ENCODE measurements around the gene SNCG. TPM values are rescaled to one million over a fixed set of nuclear protein-coding genes. Genes with fewer than 3 reads are reported as not detected.
A peak's percentile ranks its signal among the peaks of the same experiment; 100 is the strongest.

The SNCG gene
- total RNA-seq, 2 donors from 2014 or later: not detected

DNA sequence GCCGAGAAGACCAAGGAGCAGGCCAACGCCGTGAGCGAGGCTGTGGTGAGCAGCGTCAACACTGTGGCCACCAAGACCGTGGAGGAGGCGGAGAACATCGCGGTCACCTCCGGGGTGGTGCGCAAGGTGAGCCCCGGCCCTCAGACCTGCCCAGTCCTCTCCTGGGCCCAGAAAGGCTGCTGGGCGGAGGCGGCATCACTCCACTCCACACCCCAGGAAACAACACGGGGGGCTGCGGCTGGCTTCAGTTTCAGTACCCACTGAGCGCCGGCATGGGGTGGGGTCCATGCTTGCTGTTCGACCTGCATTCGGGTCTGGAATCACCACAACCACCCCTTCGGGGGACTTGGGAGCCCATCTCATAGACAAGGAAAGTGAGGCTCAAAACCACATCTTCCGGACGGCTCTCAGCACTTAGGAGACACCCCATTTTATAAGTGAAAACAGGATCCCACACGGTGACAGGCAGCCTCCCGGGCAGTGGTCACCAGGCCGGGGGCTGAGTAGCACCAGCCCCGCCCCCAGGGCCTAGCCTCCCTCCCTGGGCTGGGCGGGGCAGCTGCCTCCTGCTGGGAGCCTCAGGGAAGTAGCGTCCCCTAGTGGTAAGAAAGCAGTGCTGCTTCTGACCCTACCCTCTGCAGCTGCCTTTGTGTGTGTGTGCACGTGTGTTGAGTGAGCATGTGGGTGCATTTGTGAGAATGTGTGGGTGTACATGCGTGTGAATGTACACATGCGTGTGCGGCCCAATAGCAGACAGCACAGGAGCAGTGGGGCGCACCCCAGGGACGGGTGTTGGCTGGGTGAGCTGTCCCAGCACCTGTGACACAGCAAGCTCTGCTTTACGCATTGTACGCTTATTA is 1.8 kb downstream of the SNCG start:
- Mint-ChIP-seq H3K27me3 (no peaks in the 10 kb centered on the region), H3K4me1 (peaks cover 4% of the 10 kb centered on the region), H3K36me3 (ENCODE audit: low read depth) (no peaks in the 10 kb centered on the region), H3K27ac (no peak overlapping the region), H3K4me3 (no peak overlapping the region)
- ATAC-seq: peak; percentile 89
- no peaks in the 10 kb centered on the region for H3K9me3 ChIP-seq (ENCODE audit: control insufficient read depth, low read length, poor library complexity, severe bottlenecking)
- peak in 1 of 3 donors; percentile 25 for DNase-seq

DNA sequence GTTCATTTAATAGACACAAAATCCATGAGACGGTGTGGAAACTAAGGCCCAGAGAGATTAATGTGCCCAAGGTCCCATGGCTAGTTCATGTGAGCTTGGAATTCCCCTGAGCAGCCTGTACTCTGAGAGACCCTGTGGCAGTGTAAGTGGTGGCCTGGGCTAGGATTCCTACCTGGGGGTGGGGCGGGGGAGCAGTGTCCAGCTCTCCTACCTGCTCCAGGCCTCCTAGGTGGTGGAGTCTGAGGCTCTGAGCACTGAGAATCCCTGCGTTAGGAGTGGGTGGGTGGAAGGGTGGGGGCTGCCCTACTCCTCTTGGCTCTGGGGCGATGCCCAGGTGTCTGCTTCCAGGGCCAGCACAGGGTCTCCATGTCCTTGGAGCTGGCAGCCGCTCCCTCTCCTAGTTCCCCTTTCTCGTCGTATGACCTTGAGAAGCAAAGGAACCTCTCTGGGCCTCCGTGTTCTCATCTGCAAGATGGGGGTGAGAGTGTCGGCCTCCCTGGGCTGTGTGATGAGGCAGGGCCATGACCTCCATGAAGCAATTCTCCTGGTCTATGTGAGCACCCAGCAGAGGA is 2.5 kb downstream of the SNCG start:
- ATAC-seq: no peak
- H3K4me3 Mint-ChIP-seq: no peak overlapping the region
- H3K36me3 Mint-ChIP-seq (ENCODE audit: low read depth): no peaks in the 10 kb centered on the region
- no peaks in the 10 kb centered on the region for H3K9me3 ChIP-seq (ENCODE audit: control insufficient read depth, low read length, poor library complexity, severe bottlenecking)
- no peak for DNase-seq
- peaks cover 9% of the 10 kb centered on the region for H3K4me1 Mint-ChIP-seq
- H3K27me3 Mint-ChIP-seq: no peaks in the 10 kb centered on the region
- no peak overlapping the region for H3K27ac Mint-ChIP-seq

DNA sequence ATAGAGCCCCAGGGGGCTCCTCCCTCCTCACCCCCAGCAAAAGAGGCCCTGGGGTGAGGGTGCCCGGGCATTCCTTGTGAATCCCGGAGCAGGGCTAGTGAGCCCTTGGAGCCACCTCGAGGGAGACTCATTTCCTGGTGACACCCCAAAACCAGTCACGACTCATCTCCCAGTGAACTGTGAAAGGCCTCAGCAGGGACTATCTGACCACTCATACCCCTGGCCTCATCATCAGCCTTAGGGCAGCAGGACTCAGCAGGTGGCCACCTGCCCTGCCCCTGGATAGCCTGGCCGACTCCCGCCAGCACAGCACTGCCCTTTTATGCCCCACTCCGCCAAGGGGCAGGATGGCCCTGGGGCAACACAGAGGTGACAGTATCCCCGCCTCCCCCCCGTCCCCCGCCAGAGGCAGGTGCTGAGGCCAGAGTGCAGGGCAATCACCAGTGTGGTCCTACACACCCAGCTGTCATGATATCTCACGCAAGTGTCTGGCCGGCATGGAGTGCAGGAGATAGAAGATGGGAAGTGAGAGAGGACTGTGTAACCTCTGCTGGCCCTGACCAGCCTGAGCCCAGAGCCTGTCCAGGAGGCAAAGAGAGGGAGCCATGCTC is 3.2 kb downstream of the SNCG start:
- H3K9me3 ChIP-seq (ENCODE audit: control insufficient read depth, low read length, poor library complexity, severe bottlenecking): no peaks in the 10 kb centered on the region
- H3K27me3 Mint-ChIP-seq: no peaks in the 10 kb centered on the region
- H3K27ac Mint-ChIP-seq: no peak overlapping the region
- no peak for ATAC-seq
- H3K36me3 Mint-ChIP-seq (ENCODE audit: low read depth): no peaks in the 10 kb centered on the region
- H3K4me1 Mint-ChIP-seq: peaks cover 14% of the 10 kb centered on the region
- no peak for DNase-seq
- H3K4me3 Mint-ChIP-seq: no peak overlapping the region

DNA sequence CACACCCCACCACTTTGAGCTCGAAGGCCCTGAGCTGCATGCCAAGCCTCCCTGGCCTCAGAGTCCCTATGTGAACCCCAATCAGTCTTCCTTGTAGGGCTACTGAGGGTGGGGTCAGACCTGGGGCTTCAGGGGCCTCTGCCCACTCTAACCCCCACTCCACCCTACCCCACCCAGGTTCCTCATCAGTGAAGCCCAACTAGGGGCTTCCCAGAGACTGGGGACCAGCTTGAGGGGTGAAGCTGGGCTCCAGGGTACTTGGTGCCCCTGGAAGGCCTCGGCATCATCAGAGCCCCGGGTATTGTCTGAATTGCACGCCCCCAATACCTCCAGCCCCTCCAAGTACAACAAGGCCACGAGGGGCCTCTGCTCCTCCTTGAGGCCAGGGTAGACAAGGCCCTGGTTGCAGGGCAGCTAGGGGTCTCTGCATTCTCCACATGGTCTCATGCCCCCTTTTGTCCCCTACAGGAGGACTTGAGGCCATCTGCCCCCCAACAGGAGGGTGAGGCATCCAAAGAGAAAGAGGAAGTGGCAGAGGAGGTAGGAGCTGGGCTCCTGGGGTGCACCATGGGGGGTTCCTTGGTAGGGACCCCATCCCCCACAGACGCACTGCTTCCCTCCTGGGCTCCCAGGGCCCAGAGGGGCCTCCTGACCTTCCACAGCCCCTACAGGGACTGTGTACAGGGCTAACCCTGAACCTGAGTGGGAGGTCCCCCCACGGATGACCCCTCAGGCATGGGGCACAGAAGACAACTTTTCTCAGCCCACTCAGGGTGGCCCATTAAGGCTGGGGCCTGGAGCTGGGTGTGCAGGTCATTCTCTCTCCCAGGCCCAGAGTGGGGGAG is 4.0 kb downstream of the SNCG start:
- DNase-seq (no peak), ATAC-seq (no peak)
- H3K9me3 ChIP-seq (ENCODE audit: control insufficient read depth, low read length, poor library complexity, severe bottlenecking): no peaks in the 10 kb centered on the region
- Mint-ChIP-seq H3K27ac (no peak overlapping the region), H3K4me3 (no peak overlapping the region), H3K4me1 (peaks cover 16% of the 10 kb centered on the region), H3K27me3 (no peaks in the 10 kb centered on the region), H3K36me3 (ENCODE audit: low read depth) (no peaks in the 10 kb centered on the region)

DNA sequence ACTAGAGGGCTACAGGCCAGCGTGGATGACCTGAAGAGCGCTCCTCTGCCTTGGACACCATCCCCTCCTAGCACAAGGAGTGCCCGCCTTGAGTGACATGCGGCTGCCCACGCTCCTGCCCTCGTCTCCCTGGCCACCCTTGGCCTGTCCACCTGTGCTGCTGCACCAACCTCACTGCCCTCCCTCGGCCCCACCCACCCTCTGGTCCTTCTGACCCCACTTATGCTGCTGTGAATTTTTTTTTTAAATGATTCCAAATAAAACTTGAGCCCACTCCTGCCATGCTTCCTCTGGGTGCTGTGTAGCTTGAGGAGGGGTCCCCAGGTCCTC is 4.5 kb downstream of the SNCG start:
- no peak for ATAC-seq
- Mint-ChIP-seq H3K36me3 (ENCODE audit: low read depth) (no peaks in the 10 kb centered on the region), H3K4me3 (no peak overlapping the region), H3K27me3 (no peaks in the 10 kb centered on the region), H3K4me1 (peaks cover 16% of the 10 kb centered on the region), H3K27ac (no peak overlapping the region)
- H3K9me3 ChIP-seq (ENCODE audit: control insufficient read depth, low read length, poor library complexity, severe bottlenecking): no peaks in the 10 kb centered on the region
- DNase-seq: no peak

DNA sequence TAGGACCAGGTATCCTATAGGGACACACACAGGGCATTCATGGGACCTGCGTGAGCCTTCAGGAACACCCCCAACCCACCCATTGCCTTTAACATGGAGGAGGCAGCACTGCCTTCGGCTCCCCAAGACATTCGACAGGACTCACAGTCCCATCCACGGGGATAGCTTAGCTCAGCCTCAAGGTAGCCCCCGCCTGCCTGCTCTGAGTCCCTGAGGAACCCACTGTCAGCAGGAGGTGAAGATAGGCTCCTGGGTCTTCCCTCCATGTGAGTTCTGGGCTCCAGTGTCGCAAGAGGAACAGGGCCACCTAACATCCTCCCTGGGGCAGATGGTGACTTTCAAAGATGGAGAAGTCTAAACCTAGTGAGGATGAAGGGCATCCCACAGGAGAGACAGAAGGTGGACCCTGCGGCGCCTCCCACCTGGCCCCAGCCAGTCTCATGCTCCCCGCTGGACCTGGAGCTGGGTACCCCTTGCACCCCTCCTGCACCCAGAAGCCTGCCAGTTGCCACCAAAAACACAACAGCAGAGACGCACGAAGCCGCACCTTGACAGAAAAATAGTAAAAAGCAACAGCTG is 5.0 kb downstream of the SNCG start:
- Mint-ChIP-seq H3K27ac (no peak overlapping the region), H3K36me3 (ENCODE audit: low read depth) (no peaks in the 10 kb centered on the region), H3K4me1 (peaks cover 18% of the 10 kb centered on the region), H3K4me3 (no peak overlapping the region), H3K27me3 (no peaks in the 10 kb centered on the region)
- DNase-seq (no peak), ATAC-seq (no peak)
- no peaks in the 10 kb centered on the region for H3K9me3 ChIP-seq (ENCODE audit: control insufficient read depth, low read length, poor library complexity, severe bottlenecking)

DNA sequence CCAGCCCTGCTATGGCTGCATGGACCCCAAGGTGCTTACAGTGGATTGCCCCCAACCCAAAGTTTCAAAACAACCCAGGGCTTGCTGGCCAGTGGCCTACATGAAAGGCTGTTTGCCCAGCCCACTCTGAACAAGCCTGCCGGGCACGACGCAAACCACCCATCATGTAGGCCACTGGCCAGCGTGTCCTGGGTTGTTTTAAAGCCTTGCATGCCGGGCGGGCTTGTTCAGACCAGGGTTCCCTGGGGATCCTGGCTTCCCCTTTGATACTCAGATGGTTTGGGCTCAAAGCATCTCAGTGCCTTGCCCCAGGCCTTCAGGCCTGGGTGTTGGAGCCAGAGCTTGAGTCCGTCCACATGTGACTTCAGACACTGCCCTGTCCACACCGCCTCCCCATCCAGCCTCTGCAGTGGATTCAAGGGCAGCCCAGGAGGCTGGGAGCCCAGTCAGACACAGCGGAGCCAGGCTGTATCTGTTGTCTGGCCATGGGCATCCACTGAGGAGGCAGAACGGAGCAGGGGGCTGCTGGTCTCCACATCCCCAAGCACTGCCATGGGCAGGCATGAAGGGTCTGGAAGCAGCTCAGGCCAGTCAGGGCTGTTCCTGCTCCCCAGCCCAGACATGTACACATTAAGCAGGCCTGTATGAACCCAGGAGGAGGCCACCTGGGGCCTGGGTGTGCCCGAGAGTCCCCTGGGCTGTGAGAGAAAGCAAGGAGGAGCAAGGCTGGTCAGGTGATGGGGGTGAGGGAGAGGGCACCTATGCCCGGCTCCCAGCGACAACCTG is 5.9 kb downstream of the SNCG start:
- peaks cover 18% of the 10 kb centered on the region for H3K4me1 Mint-ChIP-seq
- no peaks in the 10 kb centered on the region for H3K27me3 Mint-ChIP-seq
- ATAC-seq (no peak), DNase-seq (no peak)
- no peak overlapping the region for H3K27ac Mint-ChIP-seq
- no peak overlapping the region for H3K4me3 Mint-ChIP-seq
- H3K36me3 Mint-ChIP-seq (ENCODE audit: low read depth): no peaks in the 10 kb centered on the region
- no peaks in the 10 kb centered on the region for H3K9me3 ChIP-seq (ENCODE audit: control insufficient read depth, low read length, poor library complexity, severe bottlenecking)

DNA sequence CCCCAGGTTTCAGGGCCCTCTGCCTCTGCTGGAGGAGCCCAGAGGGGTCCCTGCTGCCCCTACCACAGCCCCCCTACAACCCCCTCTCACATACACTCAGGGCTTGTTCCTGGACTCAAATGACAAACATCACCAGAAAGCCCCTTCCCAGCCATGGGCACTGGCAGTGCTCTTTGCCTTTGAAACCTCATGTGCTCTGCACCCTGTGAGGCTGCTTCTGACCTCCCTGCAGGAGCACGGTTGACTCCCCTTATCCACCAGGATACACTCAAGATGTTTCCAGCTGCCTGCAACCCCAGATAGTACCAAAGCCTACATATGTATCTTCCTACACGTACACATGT is 6.4 kb downstream of the SNCG start:
- Mint-ChIP-seq H3K4me1 (peaks cover 21% of the 10 kb centered on the region), H3K4me3 (no peak overlapping the region), H3K27me3 (no peaks in the 10 kb centered on the region), H3K36me3 (ENCODE audit: low read depth) (no peaks in the 10 kb centered on the region), H3K27ac (no peak overlapping the region)
- DNase-seq: no peak
- no peak for ATAC-seq
- H3K9me3 ChIP-seq (ENCODE audit: control insufficient read depth, low read length, poor library complexity, severe bottlenecking): no peaks in the 10 kb centered on the region

DNA sequence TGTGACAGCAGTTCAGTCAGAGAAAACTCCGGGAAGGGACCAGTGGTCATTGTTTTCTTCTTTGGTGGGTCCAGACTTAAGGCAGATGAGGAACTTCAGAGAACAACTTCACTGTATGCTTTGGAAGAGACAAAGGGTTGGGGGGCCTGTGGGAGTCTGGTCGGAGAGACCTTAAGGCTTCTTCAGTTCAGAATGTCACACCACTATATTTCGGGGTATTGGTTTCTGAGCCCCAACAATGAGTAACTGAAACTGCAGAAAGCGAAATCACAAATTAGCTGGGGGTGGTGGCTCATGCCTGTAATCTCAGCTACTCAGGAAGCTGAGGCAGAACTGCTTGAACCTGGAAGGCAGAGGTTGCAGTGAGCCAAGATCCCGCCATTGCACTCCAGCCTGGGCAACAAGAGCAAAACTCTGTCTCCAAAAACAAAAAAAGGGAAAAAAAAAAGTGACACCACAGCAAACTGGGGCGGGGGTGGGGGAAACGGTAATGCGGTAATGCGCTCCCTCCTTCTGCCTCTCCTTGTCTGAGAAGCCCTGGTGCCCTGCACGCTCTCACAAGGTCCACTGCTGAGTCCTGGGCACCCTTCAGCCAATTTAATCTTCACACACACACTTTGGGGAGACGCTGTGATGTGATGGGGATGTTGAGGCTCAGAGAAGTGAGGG is 7.7 kb downstream of the SNCG start:
- no peaks in the 10 kb centered on the region for H3K9me3 ChIP-seq (ENCODE audit: control insufficient read depth, low read length, poor library complexity, severe bottlenecking)
- ATAC-seq (peak; percentile 3), DNase-seq (no peak)
- Mint-ChIP-seq H3K36me3 (ENCODE audit: low read depth) (no peaks in the 10 kb centered on the region), H3K4me1 (peaks cover 25% of the 10 kb centered on the region), H3K27me3 (no peaks in the 10 kb centered on the region), H3K27ac (peak overlapping the region; percentile 45), H3K4me3 (peak overlapping the region; percentile 83)

DNA sequence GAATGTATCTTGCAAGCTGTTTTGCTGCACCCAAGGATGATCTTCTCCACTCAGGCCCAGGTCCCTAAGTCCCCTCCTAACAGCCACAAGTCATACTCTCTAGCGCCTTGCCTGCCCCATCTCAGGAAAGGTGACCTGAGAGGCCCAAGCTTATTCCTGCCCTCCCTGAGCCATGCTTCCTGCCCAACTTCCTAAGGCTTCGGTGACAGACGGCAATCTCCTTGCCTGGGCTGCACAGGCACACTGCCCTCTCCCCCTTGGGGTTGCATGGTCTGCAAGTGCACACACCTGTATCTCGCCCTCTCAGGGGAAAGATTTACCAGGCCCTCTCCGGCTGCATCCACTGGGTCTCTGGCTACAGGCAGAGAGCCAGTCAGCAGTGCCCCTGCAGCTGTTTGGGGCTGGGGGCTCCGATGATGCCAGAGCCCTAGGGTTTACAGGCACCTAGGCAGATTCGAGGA is 9.1 kb downstream of the SNCG start:
- peaks cover 30% of the 10 kb centered on the region for H3K4me1 Mint-ChIP-seq
- no peaks in the 10 kb centered on the region for H3K27me3 Mint-ChIP-seq
- no peaks in the 10 kb centered on the region for H3K9me3 ChIP-seq (ENCODE audit: control insufficient read depth, low read length, poor library complexity, severe bottlenecking)
- H3K36me3 Mint-ChIP-seq (ENCODE audit: low read depth): no peaks in the 10 kb centered on the region
- peak overlapping the region; percentile 32 for H3K27ac Mint-ChIP-seq
- peak overlapping the region; percentile 25 for H3K4me3 Mint-ChIP-seq
- DNase-seq (no peak), ATAC-seq (no peak)

DNA sequence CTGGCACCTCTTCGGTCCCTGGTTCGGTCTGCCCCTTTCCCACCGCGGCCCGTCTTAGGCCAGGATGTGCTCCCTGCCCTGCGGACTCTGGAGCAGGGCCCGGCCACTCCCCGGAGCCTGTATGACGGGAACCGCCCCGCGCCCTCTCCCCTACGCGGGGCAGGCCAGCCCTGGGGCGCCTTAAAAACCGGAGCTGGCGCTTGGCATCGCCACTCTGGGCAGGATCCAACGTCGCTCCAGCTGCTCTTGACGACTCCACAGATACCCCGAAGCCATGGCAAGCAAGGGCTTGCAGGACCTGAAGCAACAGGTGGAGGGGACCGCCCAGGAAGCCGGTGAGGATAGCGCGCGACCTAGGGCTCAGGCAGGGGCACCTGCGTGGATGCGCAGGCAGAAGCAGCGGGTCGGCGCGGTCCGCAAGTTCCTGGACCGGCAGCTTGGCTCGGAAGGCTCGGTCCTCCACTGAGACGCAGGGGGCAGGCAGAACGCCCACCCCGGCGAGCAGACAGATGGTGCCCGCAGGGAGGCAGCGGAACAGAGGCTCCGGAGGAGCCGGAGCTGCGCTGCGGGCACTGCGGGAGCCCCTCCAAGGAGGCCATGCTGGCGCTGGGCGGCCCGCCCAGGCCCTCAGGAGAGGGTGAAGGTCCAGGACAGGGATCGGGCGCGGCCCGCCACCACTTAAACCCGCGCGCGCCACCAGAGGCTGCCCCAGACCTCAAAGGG is 10.0 kb downstream of the SNCG start, which contains the start of gene ADIRF:
ADIRF (plus strand) TSS at position 212 of the 723 bp plus-strand sequence; CDS start at position 275, 63 bp downstream.
- no peak for ATAC-seq
- Mint-ChIP-seq H3K4me1 (peaks cover 34% of the 10 kb centered on the region), H3K4me3 (peak within 1 kb of the TSS; percentile 73), H3K27me3 (no peaks in the 10 kb centered on the region), H3K27ac (peak within 1 kb of the TSS; percentile 71), H3K36me3 (ENCODE audit: low read depth) (no peaks in the 10 kb centered on the region)
- DNase-seq: no peak
- no peaks in the 10 kb centered on the region for H3K9me3 ChIP-seq (ENCODE audit: control insufficient read depth, low read length, poor library complexity, severe bottlenecking)

Data from T-helper 17 cell (primary cell).